Measurements from ENCODE around the gene INPP5A.

Gene INPP5A

DNA sequence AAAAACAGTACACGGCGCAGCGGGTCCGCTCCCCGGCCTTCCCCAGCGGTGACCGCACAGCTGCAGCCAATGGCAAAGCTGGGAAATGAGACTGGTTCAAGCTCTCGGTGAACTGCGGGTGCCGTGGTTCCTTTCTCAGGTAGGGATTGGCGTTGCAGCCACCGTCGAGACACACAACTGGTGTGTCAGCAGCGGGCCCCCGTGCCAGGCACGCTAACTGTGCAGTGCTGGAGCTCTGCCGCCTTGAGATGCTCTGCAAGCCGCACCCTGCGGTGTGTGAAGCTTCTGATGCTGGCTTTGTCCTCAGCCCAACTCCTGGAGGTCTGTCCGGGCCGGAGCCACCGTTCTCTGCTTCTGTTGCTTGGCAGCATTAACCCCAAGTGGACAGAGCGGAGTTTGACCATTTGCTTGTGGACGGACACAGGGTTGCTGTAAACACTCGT, 269.0 kb downstream of the INPP5A start:
- TF ChIP-seq, protein P1, sequence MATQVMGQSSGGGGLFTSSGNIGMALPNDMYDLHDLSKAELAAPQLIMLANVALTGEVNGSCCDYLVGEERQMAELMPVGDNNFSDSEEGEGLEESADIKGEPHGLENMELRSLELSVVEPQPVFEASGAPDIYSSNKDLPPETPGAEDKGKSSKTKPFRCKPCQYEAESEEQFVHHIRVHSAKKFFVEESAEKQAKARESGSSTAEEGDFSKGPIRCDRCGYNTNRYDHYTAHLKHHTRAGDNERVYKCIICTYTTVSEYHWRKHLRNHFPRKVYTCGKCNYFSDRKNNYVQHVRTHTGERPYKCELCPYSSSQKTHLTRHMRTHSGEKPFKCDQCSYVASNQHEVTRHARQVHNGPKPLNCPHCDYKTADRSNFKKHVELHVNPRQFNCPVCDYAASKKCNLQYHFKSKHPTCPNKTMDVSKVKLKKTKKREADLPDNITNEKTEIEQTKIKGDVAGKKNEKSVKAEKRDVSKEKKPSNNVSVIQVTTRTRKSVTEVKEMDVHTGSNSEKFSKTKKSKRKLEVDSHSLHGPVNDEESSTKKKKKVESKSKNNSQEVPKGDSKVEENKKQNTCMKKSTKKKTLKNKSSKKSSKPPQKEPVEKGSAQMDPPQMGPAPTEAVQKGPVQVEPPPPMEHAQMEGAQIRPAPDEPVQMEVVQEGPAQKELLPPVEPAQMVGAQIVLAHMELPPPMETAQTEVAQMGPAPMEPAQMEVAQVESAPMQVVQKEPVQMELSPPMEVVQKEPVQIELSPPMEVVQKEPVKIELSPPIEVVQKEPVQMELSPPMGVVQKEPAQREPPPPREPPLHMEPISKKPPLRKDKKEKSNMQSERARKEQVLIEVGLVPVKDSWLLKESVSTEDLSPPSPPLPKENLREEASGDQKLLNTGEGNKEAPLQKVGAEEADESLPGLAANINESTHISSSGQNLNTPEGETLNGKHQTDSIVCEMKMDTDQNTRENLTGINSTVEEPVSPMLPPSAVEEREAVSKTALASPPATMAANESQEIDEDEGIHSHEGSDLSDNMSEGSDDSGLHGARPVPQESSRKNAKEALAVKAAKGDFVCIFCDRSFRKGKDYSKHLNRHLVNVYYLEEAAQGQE (IDR thresholded peaks at IDR 0.05; ENCODE audit: insufficient replicate concordance, low read depth): no peak
- TF ChIP-seq, protein P2, sequence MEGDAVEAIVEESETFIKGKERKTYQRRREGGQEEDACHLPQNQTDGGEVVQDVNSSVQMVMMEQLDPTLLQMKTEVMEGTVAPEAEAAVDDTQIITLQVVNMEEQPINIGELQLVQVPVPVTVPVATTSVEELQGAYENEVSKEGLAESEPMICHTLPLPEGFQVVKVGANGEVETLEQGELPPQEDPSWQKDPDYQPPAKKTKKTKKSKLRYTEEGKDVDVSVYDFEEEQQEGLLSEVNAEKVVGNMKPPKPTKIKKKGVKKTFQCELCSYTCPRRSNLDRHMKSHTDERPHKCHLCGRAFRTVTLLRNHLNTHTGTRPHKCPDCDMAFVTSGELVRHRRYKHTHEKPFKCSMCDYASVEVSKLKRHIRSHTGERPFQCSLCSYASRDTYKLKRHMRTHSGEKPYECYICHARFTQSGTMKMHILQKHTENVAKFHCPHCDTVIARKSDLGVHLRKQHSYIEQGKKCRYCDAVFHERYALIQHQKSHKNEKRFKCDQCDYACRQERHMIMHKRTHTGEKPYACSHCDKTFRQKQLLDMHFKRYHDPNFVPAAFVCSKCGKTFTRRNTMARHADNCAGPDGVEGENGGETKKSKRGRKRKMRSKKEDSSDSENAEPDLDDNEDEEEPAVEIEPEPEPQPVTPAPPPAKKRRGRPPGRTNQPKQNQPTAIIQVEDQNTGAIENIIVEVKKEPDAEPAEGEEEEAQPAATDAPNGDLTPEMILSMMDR (IDR thresholded peaks at IDR 0.05; ENCODE audit: insufficient read depth, low read length): no peak
- no peak for TF ChIP-seq GABPA (IDR thresholded peaks at IDR 0.05; ENCODE audit: low read depth)
- DNase-seq (ENCODE audit: low read depth in 1 of 2, low spot score in 1 of 2): no peak
- Histone ChIP-seq H3K4me3 (replicated peaks; ENCODE audit: insufficient read depth, low read length) (no peak overlapping the region), H3K27me3 (ENCODE audit: insufficient read depth, poor library complexity, severe bottlenecking) (peaks cover 7% of the 10 kb centered on the region), H3K27ac (replicated peaks) (no peak overlapping the region)

DNA sequence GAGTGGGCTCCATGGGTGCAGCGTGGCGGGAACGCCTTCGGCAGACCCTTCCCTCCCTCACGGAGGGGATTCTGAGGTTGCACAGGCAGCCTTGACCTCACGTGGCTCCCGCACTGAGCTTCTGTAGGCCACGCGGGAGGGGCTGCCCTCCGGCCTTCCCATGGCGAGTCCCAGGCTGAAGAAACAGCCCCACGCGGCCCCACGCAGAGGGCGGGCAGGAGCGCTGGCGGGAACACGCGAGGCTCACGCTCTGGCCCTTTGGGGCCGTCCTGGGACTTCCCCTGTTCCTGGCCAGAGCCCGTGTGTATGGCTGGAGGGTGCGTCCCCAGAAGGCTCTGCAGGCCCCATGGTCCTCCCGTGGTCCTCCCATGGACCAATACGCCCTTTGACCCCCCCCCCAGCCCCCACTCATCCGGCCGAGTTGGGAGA, 270.0 kb downstream of the INPP5A start:
- DNase-seq (ENCODE audit: low read depth in 1 of 2, low spot score in 1 of 2): no peak
- TF ChIP-seq POLR2AphosphoS5 (IDR thresholded peaks at IDR 0.05; ENCODE audit: low read depth) (no peak), SPI1 (IDR thresholded peaks at IDR 0.05; ENCODE audit: borderline replicate concordance, low read depth) (no peak)
- TF ChIP-seq, protein P1 (IDR thresholded peaks at IDR 0.05; ENCODE audit: insufficient replicate concordance, low read depth): no peak
- TF ChIP-seq, protein P2 (IDR thresholded peaks at IDR 0.05; ENCODE audit: insufficient read depth, low read length): no peak

DNA sequence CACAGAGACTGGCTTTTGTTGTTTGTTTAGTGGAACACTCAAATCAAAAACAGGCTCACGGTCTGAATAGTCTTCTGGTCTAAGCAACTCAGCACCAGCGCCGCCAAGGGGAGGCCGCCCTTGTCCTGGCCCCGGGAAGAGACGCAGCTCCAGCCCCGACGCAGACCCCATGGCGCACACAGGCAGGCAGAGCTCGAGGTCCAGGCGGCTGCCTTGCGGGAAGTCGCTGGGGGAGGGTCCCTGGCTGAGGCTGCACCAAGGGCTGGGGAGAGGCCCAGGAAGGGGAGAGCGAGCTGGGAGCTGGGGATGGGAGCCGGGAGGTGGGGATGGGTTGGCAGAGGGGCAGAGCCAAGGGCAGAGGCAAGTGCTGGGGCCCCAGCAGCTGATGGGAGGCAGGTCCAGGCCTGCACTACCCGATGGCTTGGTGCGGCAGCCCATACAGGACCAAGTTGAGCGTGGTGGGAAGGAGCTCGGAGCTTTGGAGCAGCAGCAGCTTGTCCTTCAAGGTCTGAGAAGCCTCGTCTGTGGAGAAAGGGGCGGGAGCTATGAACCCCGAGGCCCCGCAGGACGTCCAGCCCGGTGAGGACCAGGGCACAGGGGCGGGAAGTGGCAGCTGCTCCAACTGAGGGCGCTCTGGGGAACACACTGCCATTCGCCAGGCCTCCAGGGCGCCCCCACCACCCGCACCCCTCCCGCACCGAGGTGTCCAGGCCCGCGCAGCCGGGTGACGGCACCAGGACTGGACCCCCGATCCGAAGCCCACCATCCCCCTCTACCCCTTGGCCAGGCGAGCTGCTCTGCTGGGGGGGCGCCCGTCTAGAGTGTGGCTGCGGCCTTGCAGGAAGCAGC, 271.0 kb downstream of the INPP5A start:
- no peak for DNase-seq (ENCODE audit: low read depth in 1 of 2, low spot score in 1 of 2)
- H3K4me3 ChIP-seq (replicated peaks; ENCODE audit: insufficient read depth, low read length): no peak overlapping the region
- TF ChIP-seq POLR2AphosphoS5 (IDR thresholded peaks at IDR 0.05; ENCODE audit: low read depth) (no peak), GABPA (IDR thresholded peaks at IDR 0.05; ENCODE audit: low read depth) (no peak), SPI1 (IDR thresholded peaks at IDR 0.05; ENCODE audit: borderline replicate concordance, low read depth) (no peak)
- TF ChIP-seq, protein P2 (IDR thresholded peaks at IDR 0.05; ENCODE audit: insufficient read depth, low read length): no peak
- TF ChIP-seq, protein P1 (IDR thresholded peaks at IDR 0.05; ENCODE audit: insufficient replicate concordance, low read depth): no peak
- H3K27me3 ChIP-seq (ENCODE audit: insufficient read depth, poor library complexity, severe bottlenecking): peaks cover 7% of the 10 kb centered on the region
- H3K27ac ChIP-seq (replicated peaks): no peak overlapping the region

More for the DNA sequence above, 270.0 kb downstream of the INPP5A start:
- no peak overlapping the region for H3K27ac ChIP-seq (replicated peaks)
- H3K27me3 ChIP-seq (ENCODE audit: insufficient read depth, poor library complexity, severe bottlenecking): peaks cover 7% of the 10 kb centered on the region
- no peak overlapping the region for H3K4me3 ChIP-seq (replicated peaks; ENCODE audit: insufficient read depth, low read length)
